HepG2 (cell line): ENCODE data around the gene CTNNA3.

Experiments
- AHR ChIP-seq: IDR thresholded peaks from 2 replicates; pipeline ENCODE4 v1.6.1; 2018; ENCODE audit warnings: missing genetic modification reagents, missing compliant biosample characterization
- CAMTA2 ChIP-seq: sonication (generic); formaldehyde crosslinking; IDR thresholded peaks from 2 replicates; pipeline ENCODE4 v1.4.0; 2020; ENCODE audit warnings: mild to moderate bottlenecking, missing genetic modification reagents, borderline replicate concordance
- FOXJ3 ChIP-seq: sonication (generic); formaldehyde crosslinking; IDR thresholded peaks from 2 replicates; pipeline ENCODE4 v1.4.0; 2020; ENCODE audit warnings: missing genetic modification reagents, mild to moderate bottlenecking, borderline replicate concordance
- GTF3A ChIP-seq: sonication (generic); formaldehyde crosslinking; conservative IDR thresholded peaks from 2 replicates; pipeline ENCODE4 v1.4.0; 2020; ENCODE audit warnings: mild to moderate bottlenecking, missing genetic modification reagents
- HIVEP1 ChIP-seq: sonication (generic); formaldehyde crosslinking; IDR thresholded peaks from 2 replicates; pipeline ENCODE4 v1.4.0; 2020; ENCODE audit warnings: mild to moderate bottlenecking, missing genetic modification reagents
- POLR2A ChIP-seq, 2 experiments: IDR thresholded peaks; 2 replicates each; pipeline ENCODE4 v1.6.1; 2011; ENCODE audit warnings: low read depth in 2 of 2, low read length in 2 of 2, mild to moderate bottlenecking in 1 of 2, moderate library complexity in 1 of 2; ENCODE audit not compliant: insufficient read depth in 1 of 2
- ZNF121 ChIP-seq: sonication (generic); formaldehyde crosslinking; IDR thresholded peaks from 2 replicates; pipeline ENCODE4 v1.5.0; 2020; ENCODE audit warnings: mild to moderate bottlenecking, missing genetic modification reagents
- ZNF678 ChIP-seq: sonication (generic); formaldehyde crosslinking; IDR thresholded peaks from 2 replicates; pipeline ENCODE4 v1.4.0; 2020; ENCODE audit warnings: mild to moderate bottlenecking, missing genetic modification reagents
- TF ChIP-seq, protein P1 (sequence below): sonication (generic); formaldehyde crosslinking; IDR thresholded peaks from 2 replicates; pipeline ENCODE4 v1.5.0; 2020; ENCODE audit warnings: mild to moderate bottlenecking, missing genetic modification reagents, moderate library complexity
- TF ChIP-seq, protein P2 (sequence below), 2 experiments: IDR thresholded peaks; 2 replicates each; pipeline ENCODE4 v1.6.1; 2011 to 2012; ENCODE audit warnings: low read length in 2 of 2, borderline replicate concordance in 1 of 2, low read depth in 1 of 2, mild to moderate bottlenecking in 1 of 2, moderate library complexity in 1 of 2
- TF ChIP-seq, protein P3 (sequence below): sonication (generic); formaldehyde crosslinking; IDR thresholded peaks from 2 replicates; pipeline ENCODE4 v1.4.0; 2020; ENCODE audit warnings: missing genetic modification reagents
- TF ChIP-seq, protein P4 (sequence below): sonication (generic); formaldehyde crosslinking; IDR thresholded peaks from 2 replicates; pipeline ENCODE4 v1.4.0; 2020; ENCODE audit warnings: missing genetic modification reagents

DNA sequence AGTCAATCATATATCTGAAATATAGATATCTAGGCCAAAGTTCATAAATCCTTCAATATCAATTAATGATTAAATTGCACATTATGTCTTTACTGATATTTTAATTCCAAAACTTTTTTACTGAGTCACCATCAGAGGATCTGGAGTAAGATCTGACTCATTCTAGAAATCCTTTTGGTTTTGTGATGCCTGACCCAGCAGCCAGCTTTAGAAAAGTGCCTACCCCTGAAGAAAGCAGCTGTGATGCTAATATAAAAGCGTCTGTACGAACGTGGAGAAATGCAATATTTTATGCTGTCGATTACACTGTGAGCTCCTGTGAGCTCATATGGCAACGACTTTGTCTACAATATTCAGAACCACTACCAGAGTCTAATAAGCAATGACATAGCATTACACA is 912.7 kb downstream of the CTNNA3 start:
- TF ChIP-seq ZNF678 (CRISPR knock-in tag) (no peak), GTF3A (CRISPR knock-in tag) (no peak), ZNF121 (no peak), CAMTA2 (CRISPR knock-in tag) (no peak), POLR2A (IDR thresholded peaks at IDR 0.05; ENCODE audit: insufficient read depth in 1 of 2, low read depth in 2 of 2, low read length in 2 of 2) (no peak), HIVEP1 (CRISPR knock-in tag) (no peak), FOXJ3 (CRISPR knock-in tag) (no peak), AHR (no peak)
- TF ChIP-seq, protein P1, sequence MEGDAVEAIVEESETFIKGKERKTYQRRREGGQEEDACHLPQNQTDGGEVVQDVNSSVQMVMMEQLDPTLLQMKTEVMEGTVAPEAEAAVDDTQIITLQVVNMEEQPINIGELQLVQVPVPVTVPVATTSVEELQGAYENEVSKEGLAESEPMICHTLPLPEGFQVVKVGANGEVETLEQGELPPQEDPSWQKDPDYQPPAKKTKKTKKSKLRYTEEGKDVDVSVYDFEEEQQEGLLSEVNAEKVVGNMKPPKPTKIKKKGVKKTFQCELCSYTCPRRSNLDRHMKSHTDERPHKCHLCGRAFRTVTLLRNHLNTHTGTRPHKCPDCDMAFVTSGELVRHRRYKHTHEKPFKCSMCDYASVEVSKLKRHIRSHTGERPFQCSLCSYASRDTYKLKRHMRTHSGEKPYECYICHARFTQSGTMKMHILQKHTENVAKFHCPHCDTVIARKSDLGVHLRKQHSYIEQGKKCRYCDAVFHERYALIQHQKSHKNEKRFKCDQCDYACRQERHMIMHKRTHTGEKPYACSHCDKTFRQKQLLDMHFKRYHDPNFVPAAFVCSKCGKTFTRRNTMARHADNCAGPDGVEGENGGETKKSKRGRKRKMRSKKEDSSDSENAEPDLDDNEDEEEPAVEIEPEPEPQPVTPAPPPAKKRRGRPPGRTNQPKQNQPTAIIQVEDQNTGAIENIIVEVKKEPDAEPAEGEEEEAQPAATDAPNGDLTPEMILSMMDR (CRISPR knock-in tag) = no peak
- TF ChIP-seq, protein P2, sequence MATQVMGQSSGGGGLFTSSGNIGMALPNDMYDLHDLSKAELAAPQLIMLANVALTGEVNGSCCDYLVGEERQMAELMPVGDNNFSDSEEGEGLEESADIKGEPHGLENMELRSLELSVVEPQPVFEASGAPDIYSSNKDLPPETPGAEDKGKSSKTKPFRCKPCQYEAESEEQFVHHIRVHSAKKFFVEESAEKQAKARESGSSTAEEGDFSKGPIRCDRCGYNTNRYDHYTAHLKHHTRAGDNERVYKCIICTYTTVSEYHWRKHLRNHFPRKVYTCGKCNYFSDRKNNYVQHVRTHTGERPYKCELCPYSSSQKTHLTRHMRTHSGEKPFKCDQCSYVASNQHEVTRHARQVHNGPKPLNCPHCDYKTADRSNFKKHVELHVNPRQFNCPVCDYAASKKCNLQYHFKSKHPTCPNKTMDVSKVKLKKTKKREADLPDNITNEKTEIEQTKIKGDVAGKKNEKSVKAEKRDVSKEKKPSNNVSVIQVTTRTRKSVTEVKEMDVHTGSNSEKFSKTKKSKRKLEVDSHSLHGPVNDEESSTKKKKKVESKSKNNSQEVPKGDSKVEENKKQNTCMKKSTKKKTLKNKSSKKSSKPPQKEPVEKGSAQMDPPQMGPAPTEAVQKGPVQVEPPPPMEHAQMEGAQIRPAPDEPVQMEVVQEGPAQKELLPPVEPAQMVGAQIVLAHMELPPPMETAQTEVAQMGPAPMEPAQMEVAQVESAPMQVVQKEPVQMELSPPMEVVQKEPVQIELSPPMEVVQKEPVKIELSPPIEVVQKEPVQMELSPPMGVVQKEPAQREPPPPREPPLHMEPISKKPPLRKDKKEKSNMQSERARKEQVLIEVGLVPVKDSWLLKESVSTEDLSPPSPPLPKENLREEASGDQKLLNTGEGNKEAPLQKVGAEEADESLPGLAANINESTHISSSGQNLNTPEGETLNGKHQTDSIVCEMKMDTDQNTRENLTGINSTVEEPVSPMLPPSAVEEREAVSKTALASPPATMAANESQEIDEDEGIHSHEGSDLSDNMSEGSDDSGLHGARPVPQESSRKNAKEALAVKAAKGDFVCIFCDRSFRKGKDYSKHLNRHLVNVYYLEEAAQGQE (IDR thresholded peaks at IDR 0.05; ENCODE audit: borderline replicate concordance in 1 of 2, low read depth in 1 of 2, low read length in 2 of 2) = no peak
- TF ChIP-seq, protein P3, sequence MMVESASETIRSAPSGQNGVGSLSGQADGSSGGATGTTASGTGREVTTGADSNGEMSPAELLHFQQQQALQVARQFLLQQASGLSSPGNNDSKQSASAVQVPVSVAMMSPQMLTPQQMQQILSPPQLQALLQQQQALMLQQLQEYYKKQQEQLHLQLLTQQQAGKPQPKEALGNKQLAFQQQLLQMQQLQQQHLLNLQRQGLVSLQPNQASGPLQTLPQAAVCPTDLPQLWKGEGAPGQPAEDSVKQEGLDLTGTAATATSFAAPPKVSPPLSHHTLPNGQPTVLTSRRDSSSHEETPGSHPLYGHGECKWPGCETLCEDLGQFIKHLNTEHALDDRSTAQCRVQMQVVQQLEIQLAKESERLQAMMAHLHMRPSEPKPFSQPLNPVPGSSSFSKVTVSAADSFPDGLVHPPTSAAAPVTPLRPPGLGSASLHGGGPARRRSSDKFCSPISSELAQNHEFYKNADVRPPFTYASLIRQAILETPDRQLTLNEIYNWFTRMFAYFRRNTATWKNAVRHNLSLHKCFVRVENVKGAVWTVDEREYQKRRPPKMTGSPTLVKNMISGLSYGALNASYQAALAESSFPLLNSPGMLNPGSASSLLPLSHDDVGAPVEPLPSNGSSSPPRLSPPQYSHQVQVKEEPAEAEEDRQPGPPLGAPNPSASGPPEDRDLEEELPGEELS (CRISPR knock-in tag) = no peak
- TF ChIP-seq, protein P4, sequence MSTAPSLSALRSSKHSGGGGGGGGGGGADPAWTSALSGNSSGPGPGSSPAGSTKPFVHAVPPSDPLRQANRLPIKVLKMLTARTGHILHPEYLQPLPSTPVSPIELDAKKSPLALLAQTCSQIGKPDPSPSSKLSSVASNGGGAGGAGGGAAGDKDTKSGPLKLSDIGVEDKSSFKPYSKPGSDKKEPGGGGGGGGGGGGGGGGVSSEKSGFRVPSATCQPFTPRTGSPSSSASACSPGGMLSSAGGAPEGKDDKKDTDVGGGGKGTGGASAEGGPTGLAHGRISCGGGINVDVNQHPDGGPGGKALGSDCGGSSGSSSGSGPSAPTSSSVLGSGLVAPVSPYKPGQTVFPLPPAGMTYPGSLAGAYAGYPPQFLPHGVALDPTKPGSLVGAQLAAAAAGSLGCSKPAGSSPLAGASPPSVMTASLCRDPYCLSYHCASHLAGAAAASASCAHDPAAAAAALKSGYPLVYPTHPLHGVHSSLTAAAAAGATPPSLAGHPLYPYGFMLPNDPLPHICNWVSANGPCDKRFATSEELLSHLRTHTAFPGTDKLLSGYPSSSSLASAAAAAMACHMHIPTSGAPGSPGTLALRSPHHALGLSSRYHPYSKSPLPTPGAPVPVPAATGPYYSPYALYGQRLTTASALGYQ (CRISPR knock-in tag) = no peak
